K562 (cell line): ENCODE results near the gene MOB1B. TPM values are rescaled to one million over a fixed set of nuclear protein-coding genes. Genes with fewer than 3 reads are reported as not detected.

ENCODE experiments used
- HMG20B ChIP-seq: fragments of 250-450 bp; sonication (Bioruptor Pico); IDR thresholded peaks from 2 replicates; pipeline ENCODE4 v1.5.0; 2021; ENCODE audit warnings: mild to moderate bottlenecking
- MAFF ChIP-seq: IDR thresholded peaks from 2 replicates; pipeline ENCODE4 v1.6.1; 2012; ENCODE audit warnings: low read length, improper control_type of control experiment
- RAD51 ChIP-seq: fragments of 450-650 bp; IDR thresholded peaks from 2 replicates; pipeline ENCODE4 v1.7.1; 2016; ENCODE audit warnings: low read depth, mild to moderate bottlenecking, borderline replicate concordance
- SIN3B ChIP-seq: fragments of 450-650 bp; IDR thresholded peaks from 2 replicates; pipeline ENCODE4 v1.6.1; 2017; ENCODE audit warnings: low read depth, mild to moderate bottlenecking, moderate library complexity
- SPI1 ChIP-seq: IDR thresholded peaks from 2 replicates; pipeline ENCODE4 v1.6.1; 2011; ENCODE audit warnings: low read depth, low read length, control low read depth, borderline replicate concordance
- TFAM ChIP-seq: fragments of 250-450 bp; sonication (Bioruptor Pico); conservative IDR thresholded peaks from 2 replicates; pipeline ENCODE4 v1.5.0; 2021; ENCODE audit warnings: mild to moderate bottlenecking, moderate library complexity
- TOE1 ChIP-seq, 2 experiments: fragments of 450-650 bp in 1 of 2; sonication (generic) in 1 of 2; formaldehyde crosslinking in 1 of 2; IDR thresholded peaks; 2 replicates each; pipeline versions ENCODE4 v1.7.1 to v1.8.0; 2016 to 2022; ENCODE audit warnings: borderline replicate concordance in 2 of 2, mild to moderate bottlenecking in 2 of 2, antibody characterized with exemption in 1 of 2, inconsistent platforms in 1 of 2, low read depth in 1 of 2, missing genetic modification reagents in 1 of 2, moderate library complexity in 1 of 2
- ZNF696 ChIP-seq: fragments of 250-450 bp; sonication (Bioruptor Pico); conservative IDR thresholded peaks from 2 replicates; pipeline ENCODE4 v1.4.0; 2020; ENCODE audit warnings: mild to moderate bottlenecking, moderate library complexity
- polyA plus RNA-seq, 8 experiments: library from polyadenylated mRNA; depleted of rRNA in 4 of 8; stranded (reverse) in 5 of 8; unstranded in 3 of 8; fragments of >200 nt; fragmentation: Nextera tagmentation in 2 of 8; fragmentation: Illumina TruSeq in 1 of 8; extraction: Ambion mirVana in 2 of 8; extraction: Trizol in 1 of 8; gene quantifications; 2 replicates each; pipeline versions ENCODE4 v1.2.1 to v1.2.3, GENCODE V29; 2011 to 2014; ENCODE audit warnings: inconsistent platforms in 1 of 8, missing spikeins in 1 of 8
- total RNA-seq, 7 experiments: library from RNA; depleted of rRNA in 6 of 7; stranded (reverse); fragments of >200 nt in 6 of 7; fragmentation: Illumina TruSeq in 2 of 7; extraction: Trizol in 2 of 7; gene quantifications; 2 replicates each; pipeline versions ENCODE4 v1.2.1 to v1.2.3, GENCODE V29; 2011 to 2021; ENCODE audit warnings: low replicate concordance in 1 of 7
- TF ChIP-seq, protein P1 (sequence below): fragments of 450-650 bp; IDR thresholded peaks from 2 replicates; pipeline ENCODE4 v1.6.1; 2016; ENCODE audit warnings: mild to moderate bottlenecking, moderate library complexity
- TF ChIP-seq, protein P2 (sequence below): fragments of 450-650 bp; formaldehyde crosslinking; IDR thresholded peaks from 2 replicates; pipeline ENCODE4 v1.4.0; 2022; ENCODE audit warnings: missing genetic modification characterization
- TF ChIP-seq, protein P3 (sequence below): fragments of 450-650 bp; conservative IDR thresholded peaks from 2 replicates; pipeline ENCODE4 v1.6.1; 2016; ENCODE audit warnings: missing genetic modification characterization, low read depth, mild to moderate bottlenecking, missing compliant biosample characterization, moderate library complexity

Gene MOB1B
- total and polyA plus RNA-seq, 9 of the 15 experiments (the other 6 are each of a cell fraction or from before 2014, with no cell fraction given): 8.4 to 37.8 (median 19.0) TPM

- TF ChIP-seq, protein P1, sequence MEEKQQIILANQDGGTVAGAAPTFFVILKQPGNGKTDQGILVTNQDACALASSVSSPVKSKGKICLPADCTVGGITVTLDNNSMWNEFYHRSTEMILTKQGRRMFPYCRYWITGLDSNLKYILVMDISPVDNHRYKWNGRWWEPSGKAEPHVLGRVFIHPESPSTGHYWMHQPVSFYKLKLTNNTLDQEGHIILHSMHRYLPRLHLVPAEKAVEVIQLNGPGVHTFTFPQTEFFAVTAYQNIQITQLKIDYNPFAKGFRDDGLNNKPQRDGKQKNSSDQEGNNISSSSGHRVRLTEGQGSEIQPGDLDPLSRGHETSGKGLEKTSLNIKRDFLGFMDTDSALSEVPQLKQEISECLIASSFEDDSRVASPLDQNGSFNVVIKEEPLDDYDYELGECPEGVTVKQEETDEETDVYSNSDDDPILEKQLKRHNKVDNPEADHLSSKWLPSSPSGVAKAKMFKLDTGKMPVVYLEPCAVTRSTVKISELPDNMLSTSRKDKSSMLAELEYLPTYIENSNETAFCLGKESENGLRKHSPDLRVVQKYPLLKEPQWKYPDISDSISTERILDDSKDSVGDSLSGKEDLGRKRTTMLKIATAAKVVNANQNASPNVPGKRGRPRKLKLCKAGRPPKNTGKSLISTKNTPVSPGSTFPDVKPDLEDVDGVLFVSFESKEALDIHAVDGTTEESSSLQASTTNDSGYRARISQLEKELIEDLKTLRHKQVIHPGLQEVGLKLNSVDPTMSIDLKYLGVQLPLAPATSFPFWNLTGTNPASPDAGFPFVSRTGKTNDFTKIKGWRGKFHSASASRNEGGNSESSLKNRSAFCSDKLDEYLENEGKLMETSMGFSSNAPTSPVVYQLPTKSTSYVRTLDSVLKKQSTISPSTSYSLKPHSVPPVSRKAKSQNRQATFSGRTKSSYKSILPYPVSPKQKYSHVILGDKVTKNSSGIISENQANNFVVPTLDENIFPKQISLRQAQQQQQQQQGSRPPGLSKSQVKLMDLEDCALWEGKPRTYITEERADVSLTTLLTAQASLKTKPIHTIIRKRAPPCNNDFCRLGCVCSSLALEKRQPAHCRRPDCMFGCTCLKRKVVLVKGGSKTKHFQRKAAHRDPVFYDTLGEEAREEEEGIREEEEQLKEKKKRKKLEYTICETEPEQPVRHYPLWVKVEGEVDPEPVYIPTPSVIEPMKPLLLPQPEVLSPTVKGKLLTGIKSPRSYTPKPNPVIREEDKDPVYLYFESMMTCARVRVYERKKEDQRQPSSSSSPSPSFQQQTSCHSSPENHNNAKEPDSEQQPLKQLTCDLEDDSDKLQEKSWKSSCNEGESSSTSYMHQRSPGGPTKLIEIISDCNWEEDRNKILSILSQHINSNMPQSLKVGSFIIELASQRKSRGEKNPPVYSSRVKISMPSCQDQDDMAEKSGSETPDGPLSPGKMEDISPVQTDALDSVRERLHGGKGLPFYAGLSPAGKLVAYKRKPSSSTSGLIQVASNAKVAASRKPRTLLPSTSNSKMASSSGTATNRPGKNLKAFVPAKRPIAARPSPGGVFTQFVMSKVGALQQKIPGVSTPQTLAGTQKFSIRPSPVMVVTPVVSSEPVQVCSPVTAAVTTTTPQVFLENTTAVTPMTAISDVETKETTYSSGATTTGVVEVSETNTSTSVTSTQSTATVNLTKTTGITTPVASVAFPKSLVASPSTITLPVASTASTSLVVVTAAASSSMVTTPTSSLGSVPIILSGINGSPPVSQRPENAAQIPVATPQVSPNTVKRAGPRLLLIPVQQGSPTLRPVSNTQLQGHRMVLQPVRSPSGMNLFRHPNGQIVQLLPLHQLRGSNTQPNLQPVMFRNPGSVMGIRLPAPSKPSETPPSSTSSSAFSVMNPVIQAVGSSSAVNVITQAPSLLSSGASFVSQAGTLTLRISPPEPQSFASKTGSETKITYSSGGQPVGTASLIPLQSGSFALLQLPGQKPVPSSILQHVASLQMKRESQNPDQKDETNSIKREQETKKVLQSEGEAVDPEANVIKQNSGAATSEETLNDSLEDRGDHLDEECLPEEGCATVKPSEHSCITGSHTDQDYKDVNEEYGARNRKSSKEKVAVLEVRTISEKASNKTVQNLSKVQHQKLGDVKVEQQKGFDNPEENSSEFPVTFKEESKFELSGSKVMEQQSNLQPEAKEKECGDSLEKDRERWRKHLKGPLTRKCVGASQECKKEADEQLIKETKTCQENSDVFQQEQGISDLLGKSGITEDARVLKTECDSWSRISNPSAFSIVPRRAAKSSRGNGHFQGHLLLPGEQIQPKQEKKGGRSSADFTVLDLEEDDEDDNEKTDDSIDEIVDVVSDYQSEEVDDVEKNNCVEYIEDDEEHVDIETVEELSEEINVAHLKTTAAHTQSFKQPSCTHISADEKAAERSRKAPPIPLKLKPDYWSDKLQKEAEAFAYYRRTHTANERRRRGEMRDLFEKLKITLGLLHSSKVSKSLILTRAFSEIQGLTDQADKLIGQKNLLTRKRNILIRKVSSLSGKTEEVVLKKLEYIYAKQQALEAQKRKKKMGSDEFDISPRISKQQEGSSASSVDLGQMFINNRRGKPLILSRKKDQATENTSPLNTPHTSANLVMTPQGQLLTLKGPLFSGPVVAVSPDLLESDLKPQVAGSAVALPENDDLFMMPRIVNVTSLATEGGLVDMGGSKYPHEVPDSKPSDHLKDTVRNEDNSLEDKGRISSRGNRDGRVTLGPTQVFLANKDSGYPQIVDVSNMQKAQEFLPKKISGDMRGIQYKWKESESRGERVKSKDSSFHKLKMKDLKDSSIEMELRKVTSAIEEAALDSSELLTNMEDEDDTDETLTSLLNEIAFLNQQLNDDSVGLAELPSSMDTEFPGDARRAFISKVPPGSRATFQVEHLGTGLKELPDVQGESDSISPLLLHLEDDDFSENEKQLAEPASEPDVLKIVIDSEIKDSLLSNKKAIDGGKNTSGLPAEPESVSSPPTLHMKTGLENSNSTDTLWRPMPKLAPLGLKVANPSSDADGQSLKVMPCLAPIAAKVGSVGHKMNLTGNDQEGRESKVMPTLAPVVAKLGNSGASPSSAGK: peak; percentile 75; the same call in 1 of the 2 replicates
- TF ChIP-seq, protein P2, sequence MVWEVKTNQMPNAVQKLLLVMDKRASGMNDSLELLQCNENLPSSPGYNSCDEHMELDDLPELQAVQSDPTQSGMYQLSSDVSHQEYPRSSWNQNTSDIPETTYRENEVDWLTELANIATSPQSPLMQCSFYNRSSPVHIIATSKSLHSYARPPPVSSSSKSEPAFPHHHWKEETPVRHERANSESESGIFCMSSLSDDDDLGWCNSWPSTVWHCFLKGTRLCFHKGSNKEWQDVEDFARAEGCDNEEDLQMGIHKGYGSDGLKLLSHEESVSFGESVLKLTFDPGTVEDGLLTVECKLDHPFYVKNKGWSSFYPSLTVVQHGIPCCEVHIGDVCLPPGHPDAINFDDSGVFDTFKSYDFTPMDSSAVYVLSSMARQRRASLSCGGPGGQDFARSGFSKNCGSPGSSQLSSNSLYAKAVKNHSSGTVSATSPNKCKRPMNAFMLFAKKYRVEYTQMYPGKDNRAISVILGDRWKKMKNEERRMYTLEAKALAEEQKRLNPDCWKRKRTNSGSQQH: no peak
- TF ChIP-seq TFAM (CRISPR knock-in tag): no peak
- TF ChIP-seq HMG20B: 0 out of 2 replicates have a peak, but pooled peaks have one; percentile 40
- TF ChIP-seq RAD51: peak; percentile 89
- TF ChIP-seq TOE1 (IDR thresholded peaks at IDR 0.05; ENCODE audit: borderline replicate concordance): peak; percentile 78; the same call in 1 of the 2 replicates
- TF ChIP-seq TOE1 (CRISPR knock-in tag; IDR thresholded peaks at IDR 0.05; ENCODE audit: borderline replicate concordance, low read depth): peak; percentile 14; the same call in 1 of the 2 replicates
- no peak for TF ChIP-seq ZNF696 (CRISPR knock-in tag)
- TF ChIP-seq MAFF: no peak
- TF ChIP-seq, protein P3, sequence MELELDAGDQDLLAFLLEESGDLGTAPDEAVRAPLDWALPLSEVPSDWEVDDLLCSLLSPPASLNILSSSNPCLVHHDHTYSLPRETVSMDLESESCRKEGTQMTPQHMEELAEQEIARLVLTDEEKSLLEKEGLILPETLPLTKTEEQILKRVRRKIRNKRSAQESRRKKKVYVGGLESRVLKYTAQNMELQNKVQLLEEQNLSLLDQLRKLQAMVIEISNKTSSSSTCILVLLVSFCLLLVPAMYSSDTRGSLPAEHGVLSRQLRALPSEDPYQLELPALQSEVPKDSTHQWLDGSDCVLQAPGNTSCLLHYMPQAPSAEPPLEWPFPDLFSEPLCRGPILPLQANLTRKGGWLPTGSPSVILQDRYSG (tag): no peak; the same call in 1 of the 2 replicates
- peak; percentile 1; the same call in 1 of the 2 replicates for TF ChIP-seq SPI1
- TF ChIP-seq SIN3B: 0 out of 2 replicates have a peak, but pooled peaks have one; percentile 43
Measured at GRCh38 chr4:70993181-70994068, 91.3 kb downstream of the MOB1B start, which contains the start of gene DCK (continued).
